GM21526 (cell line): ENCODE data around the gene NTM.

Source experiments
- ATAC-seq: cut with Tn5 transposase; IDR thresholded peaks from one replicate; pipeline ENCODE4 v1.9.1; 2021; ENCODE audit warnings: moderate library complexity; ENCODE audit not compliant: unreplicated experiment, low FRiP score

NTM gene

DNA sequence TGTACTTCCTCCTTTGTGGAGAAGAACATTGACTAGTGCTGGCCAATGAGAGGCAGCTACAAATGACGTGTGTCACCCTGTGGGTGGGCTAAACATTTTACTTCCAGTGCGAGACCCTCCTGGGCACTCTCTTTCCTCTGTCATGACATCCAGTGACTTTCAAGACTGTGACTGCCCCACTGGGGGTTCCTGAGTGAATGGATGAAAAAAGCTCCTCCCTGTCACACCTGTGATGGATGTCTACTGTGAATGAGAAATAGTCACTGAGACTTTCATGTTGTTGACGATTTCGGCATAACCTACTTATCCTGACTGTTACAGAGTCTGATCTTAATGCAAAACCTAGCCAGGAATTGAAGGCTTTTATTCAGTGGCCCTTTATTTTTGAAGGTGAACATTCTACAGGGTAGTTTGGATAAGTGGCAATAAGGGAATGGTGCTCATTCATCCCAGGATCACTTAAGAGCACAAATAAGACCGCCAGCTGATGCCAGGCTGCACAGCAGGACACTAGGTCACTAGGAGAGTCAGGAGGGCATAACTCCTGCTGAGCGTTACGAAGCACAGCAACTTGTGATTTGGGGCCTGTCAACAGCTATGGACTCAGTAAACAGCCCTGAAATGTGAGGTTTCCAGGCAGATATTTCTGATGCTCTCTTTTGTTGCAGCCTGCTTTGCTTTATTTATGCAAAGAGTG, 636.6 kb downstream of the NTM start:
- ATAC-seq, result no peak

DNA sequence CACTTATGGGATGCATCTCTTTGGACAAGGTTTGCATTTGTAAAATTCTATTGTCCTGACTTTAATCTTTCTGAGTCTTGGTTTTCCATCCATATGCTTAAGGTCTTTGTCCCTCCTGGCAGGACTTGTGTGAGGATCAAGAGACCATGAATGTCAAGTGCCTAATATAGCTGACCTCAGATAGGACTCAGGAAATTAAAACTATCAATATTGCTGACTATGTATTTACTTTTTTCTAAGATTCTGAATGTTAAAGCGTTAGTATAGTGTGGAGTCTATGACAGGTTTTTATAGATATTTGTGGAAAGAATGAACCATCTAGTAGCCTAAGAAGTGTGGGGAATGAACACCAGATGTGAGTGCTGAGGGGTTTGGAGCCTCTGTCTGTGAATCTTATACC, 637.8 kb downstream of the NTM start:
- ATAC-seq, result no peak

DNA sequence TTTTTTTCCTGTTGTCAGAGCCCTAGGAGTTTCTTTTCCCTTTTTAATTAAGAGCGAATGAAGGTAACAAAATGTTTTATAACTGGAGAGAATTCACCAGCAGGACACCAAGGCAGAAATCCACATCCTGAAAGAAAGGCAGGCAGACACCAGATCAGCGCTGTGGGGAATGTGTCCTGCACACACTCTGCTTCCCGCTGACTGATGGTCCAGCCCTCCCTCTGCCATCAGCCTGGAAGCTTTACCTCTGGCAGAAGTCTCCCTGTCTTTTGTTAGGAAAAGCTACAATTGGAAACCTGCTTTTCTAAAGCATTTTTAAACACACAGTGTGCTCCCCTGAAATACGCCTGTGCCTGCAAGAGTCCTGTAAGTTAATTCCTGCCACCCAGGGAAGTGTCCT, 638.5 kb downstream of the NTM start:
- ATAC-seq, result no peak

DNA sequence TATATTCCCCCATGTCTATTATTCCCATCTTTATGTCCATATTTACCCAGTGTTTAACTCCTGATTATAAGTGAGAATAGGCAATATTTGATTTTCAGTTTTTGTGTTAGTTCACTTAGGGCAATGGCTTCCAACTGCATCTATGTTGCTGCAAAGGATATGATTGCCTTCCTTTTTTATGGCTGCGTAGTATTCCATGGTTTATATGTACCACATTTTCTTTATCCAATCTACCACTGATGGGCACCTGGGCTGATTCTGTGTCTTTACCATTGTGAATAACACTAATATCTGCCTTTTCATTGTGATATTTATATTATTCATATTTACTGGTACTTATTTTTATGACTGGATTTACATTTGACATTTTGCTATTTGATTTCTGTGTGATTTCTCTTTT, 649.6 kb downstream of the NTM start:
- no peak for ATAC-seq

DNA sequence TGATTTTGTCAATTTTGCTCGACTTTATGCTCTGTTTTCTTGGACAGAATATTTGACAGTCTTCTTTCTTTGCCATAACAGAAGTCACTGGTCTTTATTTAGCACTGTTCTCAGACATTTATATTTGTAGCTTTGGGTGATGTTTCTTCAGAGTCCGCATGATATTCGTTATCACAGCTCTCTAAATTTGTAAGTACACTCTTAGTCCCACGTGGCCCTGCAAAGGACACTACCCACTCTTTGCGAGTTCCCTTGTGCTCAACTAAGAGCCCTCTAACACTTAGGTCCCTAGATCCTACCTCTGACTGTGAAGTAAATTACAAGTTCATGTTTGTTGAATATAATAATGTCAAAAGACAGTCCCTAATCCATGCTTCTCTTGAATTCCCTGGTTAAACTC, 651.9 kb downstream of the NTM start:
- no peak for ATAC-seq

DNA sequence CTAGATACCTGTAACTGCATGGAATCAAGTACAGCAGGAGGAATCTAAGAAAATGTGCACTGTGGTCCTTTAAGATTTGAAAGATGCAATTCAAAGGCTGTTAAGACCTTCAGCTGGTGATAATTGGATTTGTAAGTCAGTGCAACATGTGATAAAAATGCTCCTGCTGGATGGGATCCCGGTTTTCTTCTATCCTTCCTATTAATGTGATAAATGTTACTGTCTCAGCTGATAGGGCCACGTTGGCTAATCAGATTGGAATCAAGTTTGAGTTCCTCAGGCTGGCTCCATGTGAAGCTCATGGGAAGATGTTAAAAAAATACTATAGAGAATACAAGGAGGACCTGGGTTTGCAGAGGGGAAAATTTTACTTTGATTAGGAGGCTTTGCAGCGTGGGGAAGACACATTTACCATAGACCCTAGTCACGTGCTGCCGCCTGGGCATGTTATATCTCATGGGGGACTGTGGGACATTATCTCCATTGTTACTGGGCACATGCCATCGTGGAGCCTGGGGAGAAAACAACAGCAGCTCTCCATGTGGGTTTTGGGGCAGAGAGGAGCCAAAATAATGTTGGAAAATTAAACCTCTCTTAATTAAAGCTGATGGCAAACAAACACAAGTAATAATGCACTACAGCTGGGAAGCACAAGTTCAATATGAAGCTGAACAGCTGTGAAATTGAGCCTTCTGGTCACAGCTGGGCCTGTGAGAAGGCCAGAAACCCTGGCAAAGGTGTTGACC, 652.5 kb downstream of the NTM start:
- no peak for ATAC-seq

DNA sequence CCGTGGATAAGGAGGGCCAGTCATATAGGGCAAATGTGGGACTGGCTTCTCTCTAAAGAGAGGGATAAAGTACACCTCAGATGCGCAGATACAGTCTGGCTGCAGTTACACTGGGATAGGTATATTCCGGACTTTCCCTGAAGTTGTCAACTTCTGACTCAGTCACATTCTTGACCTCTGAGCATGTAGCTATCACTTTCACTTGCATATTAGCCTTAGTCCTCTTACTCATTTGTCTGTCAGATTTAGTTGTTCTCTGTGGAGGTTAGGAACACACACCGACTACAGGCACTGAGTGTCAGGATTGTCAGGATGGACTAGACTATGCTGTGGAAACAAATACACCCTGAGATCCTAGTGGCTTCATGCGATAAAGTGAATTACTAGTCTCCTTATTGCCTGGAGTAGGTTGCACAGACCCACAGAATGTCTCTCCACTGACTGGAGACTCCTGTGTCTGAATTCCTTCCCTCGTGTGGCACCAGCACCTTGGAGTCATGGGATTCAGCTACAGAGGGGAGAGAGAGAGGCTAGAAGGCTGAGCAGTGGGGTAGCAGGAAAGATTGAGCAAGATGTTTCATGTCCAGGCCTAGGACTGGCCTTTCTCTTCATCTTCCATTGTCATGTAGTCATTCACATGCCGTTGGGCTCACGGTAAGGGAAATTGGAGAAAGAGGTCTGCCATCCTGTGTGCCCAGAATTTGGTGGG, 654.3 kb downstream of the NTM start:
- ATAC-seq, result no peak

DNA sequence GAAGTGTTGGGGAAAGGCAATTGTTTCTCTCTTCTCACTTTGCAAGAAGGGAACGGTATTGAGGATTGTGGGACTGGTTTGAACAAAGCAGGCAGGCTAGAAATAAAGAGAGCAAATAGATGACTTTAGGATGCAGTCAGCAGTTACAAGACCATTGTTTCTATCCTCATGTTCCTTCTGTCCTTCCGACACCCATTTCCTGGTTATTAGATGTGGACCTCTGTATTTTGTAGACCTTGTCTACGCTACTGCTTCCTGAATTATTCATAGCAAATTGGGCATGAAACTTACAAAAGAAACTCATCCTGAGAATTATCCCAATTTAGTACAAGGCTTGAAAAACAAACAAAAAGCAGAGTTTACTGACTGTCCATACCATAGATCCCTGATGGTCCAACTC, 656.3 kb downstream of the NTM start:
- no peak for ATAC-seq

DNA sequence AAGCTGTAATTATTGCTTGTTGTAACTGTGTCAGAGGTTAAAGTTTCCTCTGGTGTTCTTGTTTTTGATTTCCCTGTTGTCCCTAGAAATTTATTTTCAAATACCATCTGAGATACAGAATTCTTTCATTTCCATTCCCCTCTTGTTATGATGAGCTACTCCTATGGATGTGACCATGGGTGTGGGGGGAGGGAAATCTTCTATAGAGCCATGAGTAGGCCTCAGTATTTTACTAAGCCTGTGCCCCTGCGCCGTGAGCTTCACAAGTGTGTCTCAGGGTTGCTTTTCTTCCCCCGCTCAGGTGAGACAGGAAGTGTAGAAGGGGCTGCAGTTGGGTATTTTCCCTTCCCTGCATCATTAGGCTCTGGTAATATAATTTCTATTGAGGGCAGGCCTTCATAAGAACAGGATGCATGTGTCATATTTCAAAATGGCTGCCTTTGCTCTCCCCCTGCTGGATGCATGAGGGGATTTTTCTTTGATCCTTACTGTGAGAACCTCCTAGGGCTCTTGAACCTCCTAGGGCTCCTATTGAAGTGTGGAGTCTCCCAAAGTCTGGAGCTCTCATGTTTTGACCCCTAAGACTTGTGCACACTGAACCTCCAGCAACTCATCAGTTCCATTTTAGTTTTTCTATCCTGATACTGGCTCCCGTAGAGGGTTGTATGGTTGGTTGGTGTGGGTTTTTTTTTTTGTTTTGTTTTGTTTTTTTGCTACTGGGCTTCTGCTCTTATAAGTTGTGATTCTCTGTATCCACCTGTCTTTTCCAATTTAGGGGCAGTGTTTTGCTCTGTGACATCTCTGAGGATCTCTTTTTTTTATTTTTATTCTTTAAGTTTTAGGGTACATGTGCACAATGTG, 658.2 kb downstream of the NTM start:
- ATAC-seq, result peak; percentile 61

DNA sequence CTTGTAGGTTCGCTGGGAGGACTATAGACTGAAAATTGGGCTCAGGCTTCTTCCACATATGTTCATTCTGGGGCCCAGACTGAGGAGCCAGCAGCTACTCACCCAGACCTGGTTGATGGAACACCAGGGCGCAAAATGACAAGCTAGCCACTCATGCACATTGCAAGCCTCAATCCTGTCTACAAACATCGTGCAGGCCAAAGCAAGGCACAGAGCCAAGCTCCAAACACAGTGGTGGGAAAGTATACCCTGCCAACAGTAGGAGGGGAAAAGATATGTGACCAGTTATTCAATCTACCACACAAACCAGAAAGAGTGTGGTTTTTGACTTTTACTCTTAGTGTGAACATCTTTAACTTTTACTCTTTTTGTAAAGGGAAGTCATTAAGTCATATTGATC, 660.5 kb downstream of the NTM start:
- no peak for ATAC-seq

DNA sequence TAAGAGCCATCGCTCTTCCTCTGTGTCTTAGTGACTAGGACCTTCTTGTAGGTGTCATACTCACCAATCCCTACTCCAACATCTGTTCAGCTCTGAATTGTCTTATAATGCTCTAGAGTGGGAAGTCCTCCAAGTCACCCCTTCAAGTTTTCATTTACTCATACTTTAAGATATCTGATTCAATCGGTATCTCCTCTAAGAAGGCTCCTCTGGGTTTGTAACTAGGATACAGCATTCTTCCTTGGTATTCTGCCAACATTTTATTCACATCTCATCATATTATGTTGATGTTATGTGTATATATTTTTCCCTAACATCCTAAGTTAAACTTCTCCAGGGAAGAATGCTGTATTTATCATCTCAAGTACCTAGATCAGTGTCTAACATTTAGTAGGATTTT, 662.1 kb downstream of the NTM start:
- no peak for ATAC-seq

DNA sequence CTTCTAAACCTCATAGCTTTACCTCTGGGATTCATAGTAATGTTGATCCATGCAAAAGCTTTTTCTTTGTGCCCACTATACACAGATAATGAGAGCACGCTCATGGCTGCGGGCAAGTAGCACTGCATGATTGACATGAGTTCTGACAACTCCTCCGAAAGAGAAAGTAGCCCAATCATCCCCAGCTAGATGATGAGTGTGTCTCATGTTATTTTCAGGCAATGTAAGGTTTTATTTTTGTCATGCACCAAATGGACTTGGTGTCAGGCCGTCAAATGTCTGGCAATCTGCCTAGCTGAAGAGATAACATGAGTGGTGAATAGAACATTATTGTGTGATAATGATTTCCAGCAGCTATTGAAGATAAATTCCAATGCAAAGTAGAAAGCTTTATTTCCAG, 662.6 kb downstream of the NTM start:
- ATAC-seq, result no peak

DNA sequence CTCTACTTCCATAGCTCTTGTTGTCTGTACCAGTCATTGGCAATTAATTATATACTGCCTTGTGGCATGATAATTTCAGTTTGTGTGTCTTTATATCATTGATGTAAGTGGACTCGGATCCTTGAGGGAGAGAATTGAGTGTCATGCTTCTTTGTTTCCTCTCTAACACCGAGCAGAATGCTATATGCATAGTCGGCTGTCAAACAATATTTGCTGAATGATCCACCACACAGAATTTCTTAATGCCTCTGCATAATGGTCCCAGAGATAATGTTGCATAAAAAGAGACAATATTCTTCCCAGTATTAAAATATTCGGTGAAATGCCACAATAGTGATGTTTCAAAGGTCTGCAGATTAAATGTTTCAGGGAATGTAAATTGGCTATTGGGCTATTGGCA, 664.8 kb downstream of the NTM start:
- no peak for ATAC-seq

DNA sequence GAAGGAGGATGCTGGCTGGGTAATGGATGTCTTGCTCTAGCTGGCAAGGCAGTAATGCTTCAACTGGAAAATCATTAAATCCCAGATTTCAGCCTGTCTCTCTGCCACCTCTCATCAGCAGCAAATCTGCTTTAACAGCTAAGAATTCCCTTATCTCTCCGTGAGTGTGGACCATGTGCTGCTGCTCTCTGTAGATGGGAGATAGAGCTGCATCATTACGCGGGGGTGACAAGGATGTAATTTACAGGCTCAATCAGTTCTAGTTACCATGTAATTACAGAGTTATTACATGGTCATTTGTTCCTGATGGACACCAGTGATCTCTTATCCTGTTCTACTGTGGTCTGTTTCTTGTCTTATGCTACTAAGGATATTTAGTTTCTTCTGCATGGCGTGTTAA, 665.4 kb downstream of the NTM start:
- ATAC-seq, result no peak

DNA sequence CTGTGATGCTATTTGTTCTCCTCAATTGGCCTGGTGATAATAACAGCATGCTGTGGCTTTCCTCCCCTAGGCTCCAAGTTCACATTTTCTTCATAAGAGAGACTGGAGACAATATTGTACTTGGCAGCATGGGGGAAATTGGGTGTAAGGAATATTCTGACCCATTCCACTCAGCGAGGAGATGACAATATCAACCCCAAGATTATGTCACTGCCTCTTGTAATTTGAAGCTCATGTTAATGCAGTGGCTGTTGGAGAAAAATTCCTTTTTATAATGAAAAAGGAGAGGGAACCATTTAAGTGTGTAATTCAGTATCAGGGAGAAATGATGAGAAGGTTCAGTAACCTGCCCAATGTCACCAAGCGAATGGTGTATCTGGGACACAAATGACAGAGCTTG, 665.8 kb downstream of the NTM start:
- no peak for ATAC-seq

DNA sequence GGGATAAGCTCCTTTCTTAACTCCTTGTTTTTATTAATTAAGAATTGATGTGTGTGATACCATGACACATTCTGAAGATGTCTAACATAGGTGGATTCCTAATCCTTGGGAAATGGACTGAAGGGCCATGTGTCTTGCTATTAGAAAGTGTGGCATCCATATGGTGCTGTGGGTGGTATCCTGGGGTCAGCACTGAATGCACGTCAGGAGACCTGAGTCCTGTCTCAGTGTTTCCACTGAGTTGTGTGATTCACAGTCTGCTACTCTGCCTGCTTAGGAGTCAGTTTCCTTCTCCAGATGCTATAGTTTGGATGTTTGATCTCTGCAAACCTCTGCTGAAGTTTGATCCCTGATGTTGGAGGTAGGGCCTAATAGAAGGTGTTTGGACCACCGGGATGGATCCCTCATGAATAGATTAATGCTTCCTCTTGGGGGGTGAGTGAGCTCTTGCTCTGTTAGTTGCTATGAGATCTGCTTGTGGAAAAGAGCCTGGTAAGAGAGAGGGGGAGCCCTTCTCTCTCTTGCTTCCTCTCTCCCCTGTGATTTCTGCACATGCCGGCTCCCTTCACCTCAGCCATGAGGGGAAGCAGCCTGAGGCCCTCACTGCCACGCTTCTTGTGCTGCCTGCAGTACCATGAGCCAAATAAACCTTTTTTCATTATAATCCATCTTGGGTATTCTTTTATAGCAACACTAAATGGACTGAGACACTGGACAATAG, 666.5 kb downstream of the NTM start:
- ATAC-seq, result no peak

DNA sequence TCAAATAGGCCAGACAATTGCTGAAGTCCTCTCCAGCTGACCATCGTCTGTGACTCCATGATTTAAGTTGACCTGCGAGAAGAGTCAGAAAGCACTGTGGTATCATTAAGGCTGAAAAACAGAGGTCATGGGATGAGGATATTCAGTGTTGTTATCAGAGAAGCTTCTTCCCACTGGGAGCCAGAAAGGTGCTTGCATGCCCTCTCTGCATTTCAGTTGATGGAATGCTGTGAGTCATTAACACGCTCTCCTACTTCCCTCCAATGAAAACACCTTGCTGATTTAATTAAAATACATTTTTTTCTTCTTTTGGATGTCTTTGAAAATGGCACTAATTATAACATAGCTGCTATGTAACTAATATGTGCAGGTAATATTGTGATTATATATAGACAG, 667.0 kb downstream of the NTM start:
- no peak for ATAC-seq

DNA sequence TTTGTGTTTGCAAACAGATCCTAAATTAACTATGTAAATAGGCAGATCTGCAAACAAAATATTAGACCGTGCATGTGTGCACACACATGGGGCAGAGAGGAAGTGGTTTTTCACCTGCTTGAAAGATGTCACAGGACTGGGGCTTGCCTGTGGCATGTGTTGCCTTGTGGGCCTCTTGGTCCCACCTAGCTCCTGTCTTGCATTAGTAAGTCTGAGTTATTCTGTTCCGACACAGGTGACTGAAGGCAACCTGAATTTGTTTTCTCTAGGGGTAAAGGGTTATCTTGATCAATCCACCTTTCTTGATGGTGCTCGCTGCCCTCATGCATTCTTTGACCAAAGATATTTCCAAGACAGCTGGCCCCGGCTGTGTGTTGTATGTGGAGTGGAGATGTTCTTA, 667.5 kb downstream of the NTM start:
- no peak for ATAC-seq

DNA sequence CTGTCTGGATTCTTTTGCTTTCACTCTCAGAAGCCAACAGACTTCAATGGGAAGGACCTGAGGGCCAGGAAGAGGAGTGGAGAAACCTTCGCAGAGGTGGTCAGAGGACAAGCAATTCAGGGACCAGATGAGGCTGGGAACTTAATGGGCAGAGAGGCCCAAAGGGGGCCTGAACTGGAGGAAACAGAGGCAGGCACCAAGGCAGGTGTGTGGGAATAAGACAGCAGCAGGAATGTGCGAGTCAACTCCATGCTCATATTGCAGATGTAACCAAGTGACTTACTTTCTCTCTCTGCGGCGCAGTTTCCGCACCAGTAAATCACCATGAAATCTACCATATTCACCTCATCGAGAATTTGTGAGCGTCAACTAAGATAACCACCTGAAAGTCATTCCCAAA, 669.1 kb downstream of the NTM start:
- ATAC-seq, result no peak

DNA sequence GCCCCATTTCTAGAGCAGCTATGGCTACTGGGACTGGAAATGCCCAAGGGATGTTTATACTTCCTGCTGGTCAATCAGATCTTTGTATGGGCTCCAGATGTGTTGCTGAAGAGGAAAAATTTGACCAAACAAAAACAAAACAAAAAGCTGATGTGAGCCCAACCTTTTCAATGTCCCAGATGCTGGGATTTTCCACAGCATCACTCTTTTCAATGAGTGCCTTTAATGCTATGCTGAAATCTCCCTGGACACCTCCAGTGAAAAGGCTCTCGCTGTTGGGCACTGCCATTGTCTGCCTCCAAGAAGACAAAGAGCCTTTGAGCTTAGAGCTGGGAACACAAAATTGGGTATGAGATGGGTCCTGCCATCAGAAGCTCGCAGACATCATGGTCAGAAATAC, 671.9 kb downstream of the NTM start:
- ATAC-seq, result no peak
